HFFc6 (cell line): Measurements from ENCODE around the gene TSPAN9. TPM values are rescaled to one million over a fixed set of nuclear protein-coding genes. Genes with fewer than 3 reads are reported as not detected.

Experiments used
- DNase-seq: peaks from one replicate; pipeline ENCODE4 v3.0.0-alpha.2; 2018
- H3K27ac Mint-ChIP-seq: 2 replicates; pipeline ENCODE4 v1.8.0; 2020; ENCODE audit warnings: mild to moderate bottlenecking, mixed read lengths
- H3K27me3 Mint-ChIP-seq: 2 replicates; pipeline ENCODE4 v1.8.0; 2021; ENCODE audit warnings: mild to moderate bottlenecking, moderate library complexity, mixed read lengths; ENCODE audit not compliant: insufficient read depth
- H3K36me3 Mint-ChIP-seq: 2 replicates; pipeline ENCODE4 v1.8.0; 2021; ENCODE audit warnings: low read depth, mixed read lengths
- H3K4me1 Mint-ChIP-seq: 2 replicates; pipeline ENCODE4 v1.8.0; 2020; ENCODE audit warnings: low read depth, mixed read lengths
- H3K4me3 Mint-ChIP-seq: 2 replicates; pipeline ENCODE4 v1.8.0; 2020; ENCODE audit warnings: mild to moderate bottlenecking, moderate library complexity, mixed read lengths
- H3K9me3 Mint-ChIP-seq: 2 replicates; pipeline ENCODE4 v1.8.0; 2020; ENCODE audit warnings: mild to moderate bottlenecking, mixed read lengths
- total RNA-seq, 6 experiments: library from RNA; stranded (reverse); fragmentation: NEBNext Ultra II Directional; extraction: Animal tissue kit (Norgen Biotek cat#: 25700); gene quantifications; 2 replicates in 1 of 6; 3 replicates in 5 of 6; pipeline ENCODE4 v1.2.3, GENCODE V29; 2021
- TF ChIP-seq, protein P1 (sequence below): fragments of 200-600 bp; sonication (generic); IDR thresholded peaks from 2 replicates; pipeline ENCODE4 v1.5.0; 2021; ENCODE audit warnings: antibody characterized with exemption, mild to moderate bottlenecking

The TSPAN9 gene
- total RNA-seq, 6 experiments from 2014 or later = 18.1 to 35.8 (median 22.7) TPM

DNA sequence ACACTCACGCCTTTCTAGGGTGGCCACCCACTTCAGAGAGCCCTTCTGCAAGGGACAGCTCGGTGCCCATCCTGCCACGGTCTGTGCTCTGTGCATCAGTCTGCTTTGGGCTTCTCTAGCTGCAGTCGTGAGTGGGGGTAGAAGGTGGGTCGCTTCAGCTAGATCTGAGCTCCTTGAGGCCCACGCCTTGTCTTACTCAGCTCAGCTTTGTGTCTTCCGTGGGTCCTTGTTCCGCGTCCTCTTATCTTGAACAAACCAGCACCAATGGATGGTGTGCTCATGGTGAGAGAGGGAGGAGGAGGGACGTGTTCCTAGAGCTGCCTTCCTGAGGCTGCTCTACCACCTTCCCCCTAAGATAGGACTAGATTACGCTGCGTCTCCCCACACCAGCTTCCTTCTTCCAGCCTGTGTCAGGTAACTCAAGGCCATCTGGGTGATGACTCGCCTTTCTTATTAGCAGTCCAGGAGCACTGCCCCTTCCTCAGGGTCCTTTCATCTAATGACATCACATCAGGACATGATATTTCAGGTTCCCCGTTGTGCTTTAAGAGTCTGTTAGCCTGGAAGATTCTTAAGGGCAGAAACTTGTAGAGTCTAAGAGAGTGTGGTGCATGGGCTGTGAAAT is 118.8 kb downstream of the TSPAN9 start:
- DNase-seq = no peak
- H3K27me3 Mint-ChIP-seq = peaks cover 16% of the 10 kb centered on the region
- TF ChIP-seq, protein P1, sequence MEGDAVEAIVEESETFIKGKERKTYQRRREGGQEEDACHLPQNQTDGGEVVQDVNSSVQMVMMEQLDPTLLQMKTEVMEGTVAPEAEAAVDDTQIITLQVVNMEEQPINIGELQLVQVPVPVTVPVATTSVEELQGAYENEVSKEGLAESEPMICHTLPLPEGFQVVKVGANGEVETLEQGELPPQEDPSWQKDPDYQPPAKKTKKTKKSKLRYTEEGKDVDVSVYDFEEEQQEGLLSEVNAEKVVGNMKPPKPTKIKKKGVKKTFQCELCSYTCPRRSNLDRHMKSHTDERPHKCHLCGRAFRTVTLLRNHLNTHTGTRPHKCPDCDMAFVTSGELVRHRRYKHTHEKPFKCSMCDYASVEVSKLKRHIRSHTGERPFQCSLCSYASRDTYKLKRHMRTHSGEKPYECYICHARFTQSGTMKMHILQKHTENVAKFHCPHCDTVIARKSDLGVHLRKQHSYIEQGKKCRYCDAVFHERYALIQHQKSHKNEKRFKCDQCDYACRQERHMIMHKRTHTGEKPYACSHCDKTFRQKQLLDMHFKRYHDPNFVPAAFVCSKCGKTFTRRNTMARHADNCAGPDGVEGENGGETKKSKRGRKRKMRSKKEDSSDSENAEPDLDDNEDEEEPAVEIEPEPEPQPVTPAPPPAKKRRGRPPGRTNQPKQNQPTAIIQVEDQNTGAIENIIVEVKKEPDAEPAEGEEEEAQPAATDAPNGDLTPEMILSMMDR = no peak
- peaks cover under 1% of the 10 kb centered on the region; the same call in 1 of the 2 replicates for H3K4me1 Mint-ChIP-seq
- no peaks in the 10 kb centered on the region for H3K36me3 Mint-ChIP-seq
- no peaks in the 10 kb centered on the region for H3K9me3 Mint-ChIP-seq
- H3K4me3 Mint-ChIP-seq = no peak overlapping the region
- no peak overlapping the region for H3K27ac Mint-ChIP-seq

DNA sequence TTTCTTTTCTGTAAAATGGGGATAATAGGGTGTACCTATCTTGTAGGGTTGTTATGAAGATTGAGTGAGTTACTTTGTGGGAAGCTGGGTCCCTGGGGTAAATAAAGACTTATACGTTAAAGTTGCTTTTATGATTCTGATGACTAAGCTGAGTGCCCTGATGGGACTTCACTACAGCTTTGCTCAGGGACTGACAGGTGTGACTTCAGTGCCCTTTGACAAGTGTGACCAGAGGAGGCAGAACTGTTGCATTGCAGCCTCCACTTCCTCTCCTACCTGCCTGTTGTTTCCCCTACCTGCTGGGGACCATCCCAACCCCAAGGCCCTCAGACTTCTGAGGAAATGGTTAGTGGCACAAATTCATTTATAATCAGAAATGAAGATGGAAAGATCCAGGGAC is 119.3 kb downstream of the TSPAN9 start:
- TF ChIP-seq, protein P1 = no peak
- Mint-ChIP-seq H3K36me3 (no peaks in the 10 kb centered on the region), H3K27me3 (peaks cover 18% of the 10 kb centered on the region), H3K9me3 (no peaks in the 10 kb centered on the region), H3K4me1 (peaks cover 5% of the 10 kb centered on the region), H3K27ac (no peak overlapping the region), H3K4me3 (no peak overlapping the region)
- no peak for DNase-seq

DNA sequence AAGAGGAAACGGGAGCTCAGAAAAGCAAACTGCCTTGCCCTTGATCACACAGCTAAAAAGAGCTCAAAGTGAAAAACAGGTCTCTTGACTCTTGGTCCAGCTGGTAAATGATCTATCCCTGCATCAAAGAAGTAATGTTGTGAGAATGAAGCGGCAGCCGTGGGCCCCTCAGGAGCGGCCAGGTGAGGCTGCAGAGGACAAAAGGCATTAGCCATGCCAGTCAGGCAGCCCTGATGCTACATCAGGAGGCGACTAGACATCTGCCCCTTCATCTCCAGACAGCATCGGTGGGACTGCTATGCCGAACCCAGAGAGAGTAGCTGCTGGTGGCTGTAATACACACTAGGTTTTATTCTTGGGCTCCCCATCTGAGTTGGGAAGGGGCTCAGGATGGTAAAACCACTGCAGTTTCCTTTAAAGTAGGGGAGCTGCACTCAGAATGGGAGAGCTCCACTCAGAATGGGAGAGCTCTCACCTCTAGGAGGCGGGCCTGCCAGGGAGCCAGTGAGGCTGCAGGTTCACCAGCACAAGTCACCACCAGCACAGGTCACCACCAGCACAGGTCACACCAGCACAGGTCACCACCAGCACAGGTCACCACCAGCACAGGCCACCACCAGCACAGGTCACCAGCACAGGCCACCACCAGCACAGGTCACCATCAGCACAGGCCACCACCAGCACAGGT is 120.1 kb downstream of the TSPAN9 start:
- no peaks in the 10 kb centered on the region for H3K9me3 Mint-ChIP-seq
- no peak for DNase-seq
- H3K4me1 Mint-ChIP-seq = peaks cover 5% of the 10 kb centered on the region
- no peak overlapping the region for H3K27ac Mint-ChIP-seq
- H3K36me3 Mint-ChIP-seq = no peaks in the 10 kb centered on the region
- no peak overlapping the region for H3K4me3 Mint-ChIP-seq
- TF ChIP-seq, protein P1 = no peak
- H3K27me3 Mint-ChIP-seq = peaks cover 21% of the 10 kb centered on the region

DNA sequence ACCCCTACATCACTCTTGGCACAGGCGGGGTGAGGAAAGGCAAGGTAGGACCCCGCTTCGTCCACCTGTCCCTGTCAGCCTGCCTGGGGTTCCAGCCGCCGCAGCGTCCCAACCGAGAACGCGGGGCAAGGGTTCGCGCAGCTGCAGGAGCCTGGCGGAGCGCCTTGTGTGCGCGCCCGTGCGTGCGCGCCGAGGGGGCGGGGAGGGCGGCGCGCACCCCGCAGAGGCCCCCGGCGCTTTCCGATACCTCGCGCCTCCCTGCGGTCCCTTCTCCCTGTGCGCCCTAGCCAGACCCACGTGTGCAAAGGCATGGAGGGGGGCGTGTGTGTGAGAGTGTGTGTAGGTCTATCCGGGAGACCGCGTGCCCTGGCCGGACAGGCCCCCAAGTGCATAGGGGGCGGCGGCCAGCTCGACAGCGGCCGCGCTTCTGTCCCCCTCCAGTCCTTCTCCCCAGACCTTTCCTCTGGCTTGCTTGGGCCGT is 122.4 kb downstream of the TSPAN9 start:
- TF ChIP-seq, protein P1 = no peak
- Mint-ChIP-seq H3K4me3 (peak overlapping the region; percentile 89), H3K9me3 (no peaks in the 10 kb centered on the region), H3K27me3 (peaks cover 19% of the 10 kb centered on the region), H3K27ac (no peak overlapping the region), H3K36me3 (no peaks in the 10 kb centered on the region), H3K4me1 (peaks cover 11% of the 10 kb centered on the region)
- DNase-seq = no peak

DNA sequence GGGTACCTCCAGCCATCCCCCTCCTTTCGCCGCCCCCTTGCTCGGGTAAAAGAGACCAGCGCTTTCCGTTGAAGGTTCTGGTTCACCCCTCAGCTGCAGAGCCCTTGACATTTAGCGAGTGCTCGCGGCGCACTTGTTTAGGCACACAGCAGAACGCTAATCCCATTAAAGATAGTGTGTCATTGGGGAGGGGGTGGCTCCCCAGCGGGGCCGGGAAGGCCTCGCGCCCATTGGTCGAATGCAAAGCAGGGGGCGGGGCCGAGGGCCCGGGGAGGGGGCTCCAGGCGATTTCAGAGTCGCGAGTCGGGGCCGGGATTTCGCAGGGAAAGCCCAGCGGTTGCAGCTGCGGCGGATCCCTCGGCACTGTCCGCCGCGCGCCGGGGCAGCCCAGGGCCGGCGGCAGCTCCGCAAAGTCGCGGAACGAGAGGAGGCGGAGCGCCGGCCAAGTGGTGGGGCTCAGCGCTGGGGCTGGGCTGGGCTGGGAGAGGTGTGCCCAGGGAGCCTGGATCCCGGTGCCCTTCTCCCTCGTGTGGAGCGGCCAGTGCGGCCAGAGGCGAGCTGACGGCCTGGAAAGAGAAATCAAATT is 122.9 kb downstream of the TSPAN9 start:
- Mint-ChIP-seq H3K9me3 (no peaks in the 10 kb centered on the region), H3K36me3 (no peaks in the 10 kb centered on the region), H3K4me1 (peaks cover 11% of the 10 kb centered on the region), H3K27ac (no peak overlapping the region), H3K27me3 (peaks cover 19% of the 10 kb centered on the region), H3K4me3 (peak overlapping the region; percentile 89)
- TF ChIP-seq, protein P1 = no peak
- peak; percentile 35 for DNase-seq
